IMR-90 (cell line): ENCODE measurements around the gene PCBP3. TPM values are rescaled to one million over a fixed set of nuclear protein-coding genes. Genes with fewer than 3 reads are reported as not detected.

Source experiments
- ATAC-seq: fragments of 200-7000 bp; cut with Tn5 transposase; 2 replicates; pipeline ENCODE4 v1.9.1; 2020; ENCODE audit warnings: low read depth, mild to moderate bottlenecking, moderate library complexity
- BruUV-seq: library from RNA; stranded (reverse); fragments of 400-500 nt; replicated peaks from 2 replicates; lab custom pipeline; 2021; lab: Mats Ljungman, UMichigan
- CTCF ChIA-PET: fragments of 300-600 bp; formaldehyde crosslinking; extraction: SDS; loops from one replicate; lab custom pipeline; 2021; ENCODE audit warnings: antibody characterized with exemption; lab: Yijun Ruan, JAX
- POLR2A ChIA-PET: fragments of 300-600 bp; sonication (Branson Sonifier 250); formaldehyde crosslinking; loops from one replicate; lab custom pipeline; 2022; ENCODE audit warnings: antibody characterized with exemption; ENCODE audit not compliant: unreplicated experiment; lab: Charles Lee
- DNase-seq: peaks from one replicate; pipeline ENCODE4 v3.0.0; 2013
- H2AFZ ChIP-seq: replicated peaks from 2 replicates; pipeline ENCODE3; 2013; ENCODE audit warnings: low read length, mild to moderate bottlenecking; ENCODE audit not compliant: poor library complexity
- H2AK5ac ChIP-seq: 2 replicates; pipeline ENCODE4 v1.6.1; 2013; ENCODE audit warnings: low read depth, low read length, inconsistent platforms
- H2AK9ac ChIP-seq: replicated peaks from 2 replicates; pipeline ENCODE3; 2013; ENCODE audit warnings: mild to moderate bottlenecking, low read depth, low read length, moderate library complexity; ENCODE audit not compliant: poor library complexity
- H2BK120ac ChIP-seq: 2 replicates; pipeline ENCODE4 v1.6.1; 2013; ENCODE audit warnings: low read depth, low read length, inconsistent platforms
- H2BK15ac ChIP-seq: 3 replicates; pipeline ENCODE4 v1.6.1; 2013; ENCODE audit warnings: low read depth, low read length, inconsistent platforms
- H2BK20ac ChIP-seq: 2 replicates; pipeline ENCODE4 v1.6.1; 2013; ENCODE audit warnings: low read depth, mild to moderate bottlenecking, inconsistent platforms, low read length, moderate library complexity
- H2BK5ac ChIP-seq: 2 replicates; pipeline ENCODE4 v1.6.1; 2013; ENCODE audit warnings: mild to moderate bottlenecking, low read depth, low read length, inconsistent platforms; ENCODE audit not compliant: poor library complexity, severe bottlenecking
- H3K14ac ChIP-seq: replicated peaks from 2 replicates; pipeline ENCODE4 v1.6.1; 2013; ENCODE audit warnings: low read depth, low read length, inconsistent platforms
- H3K18ac ChIP-seq: 2 replicates; pipeline ENCODE4 v1.6.1; 2013; ENCODE audit warnings: low read depth, low read length, control low read depth
- H3K23ac ChIP-seq: 2 replicates; pipeline ENCODE4 v1.6.1; 2013; ENCODE audit warnings: low read depth, low read length, inconsistent platforms
- H3K27ac ChIP-seq: 2 replicates; pipeline ENCODE4 v1.5.1; 2013; ENCODE audit warnings: mild to moderate bottlenecking, control low read depth, low read length; ENCODE audit not compliant: insufficient read depth
- H3K27me3 ChIP-seq: 2 replicates; pipeline ENCODE4 v1.6.1; 2013; ENCODE audit warnings: low read length; ENCODE audit not compliant: control insufficient read depth, insufficient read depth
- H3K36me3 ChIP-seq: 2 replicates; pipeline ENCODE4 v1.6.1; 2013; ENCODE audit warnings: low read length, mixed read lengths; ENCODE audit not compliant: control insufficient read depth, insufficient read depth
- H3K4ac ChIP-seq: 2 replicates; pipeline ENCODE4 v1.6.1; 2013; ENCODE audit warnings: low read depth, low read length, inconsistent platforms
- H3K4me1 ChIP-seq: 2 replicates; pipeline ENCODE4 v1.6.1; 2013; ENCODE audit warnings: low read length, mixed read lengths; ENCODE audit not compliant: control insufficient read depth, insufficient read depth
- H3K4me2 ChIP-seq: 2 replicates; pipeline ENCODE4 v1.6.1; 2013; ENCODE audit warnings: low read depth, mild to moderate bottlenecking, control low read depth, low read length, moderate library complexity
- H3K4me3 ChIP-seq: 2 replicates; pipeline ENCODE4 v1.5.1; 2013; ENCODE audit warnings: low read depth, mild to moderate bottlenecking, control low read depth, low read length, moderate library complexity; ENCODE audit not compliant: insufficient read depth
- H3K56ac ChIP-seq: 2 replicates; pipeline ENCODE4 v1.6.1; 2013; ENCODE audit warnings: low read length, inconsistent platforms; ENCODE audit not compliant: insufficient read depth; ENCODE audit errors: extremely low read depth
- H3K79me1 ChIP-seq, 2 experiments: 2 replicates each; pipeline ENCODE4 v1.6.1; 2013; ENCODE audit warnings: low read length in 2 of 2, inconsistent platforms in 1 of 2, low read depth in 1 of 2
- H3K9ac ChIP-seq: 2 replicates; pipeline ENCODE4 v1.6.1; 2013; ENCODE audit warnings: low read depth, low read length, control low read depth
- H3K9me1 ChIP-seq: 2 replicates; pipeline ENCODE4 v1.6.1; 2013; ENCODE audit warnings: low read length, inconsistent platforms; ENCODE audit not compliant: insufficient read depth
- H3K9me3 ChIP-seq: 2 replicates; pipeline ENCODE4 v1.6.1; 2013; ENCODE audit warnings: low read length; ENCODE audit not compliant: control insufficient read depth, insufficient read depth
- H4K20me1 ChIP-seq: 2 replicates; pipeline ENCODE4 v1.6.1; 2013; ENCODE audit warnings: low read length, inconsistent platforms; ENCODE audit not compliant: insufficient read depth
- H4K5ac ChIP-seq: 2 replicates; pipeline ENCODE4 v1.6.1; 2013; ENCODE audit warnings: mild to moderate bottlenecking, low read depth, low read length, control low read depth
- H4K8ac ChIP-seq, 2 experiments: 2 replicates each; pipeline ENCODE4 v1.6.1; 2013; ENCODE audit warnings: low read depth in 2 of 2, low read length in 2 of 2, control low read depth in 1 of 2, inconsistent platforms in 1 of 2
- H4K91ac ChIP-seq: 2 replicates; pipeline ENCODE4 v1.6.1; 2013; ENCODE audit warnings: low read depth, low read length, inconsistent platforms; ENCODE audit not compliant: insufficient read depth
- BHLHE40 ChIP-seq: fragments of 150-350 bp; IDR thresholded peaks from 2 replicates; pipeline ENCODE4 v1.6.1; 2016; ENCODE audit warnings: mild to moderate bottlenecking, low read depth, low read length
- CHD1 ChIP-seq: IDR thresholded peaks from 2 replicates; pipeline ENCODE4 v1.6.1; 2012; ENCODE audit warnings: low read depth, low read length, improper control_type of control experiment
- CTCF ChIP-seq: conservative IDR thresholded peaks from 2 replicates; pipeline ENCODE4 v1.5.1; 2012; ENCODE audit warnings: mild to moderate bottlenecking, low read depth, low read length, improper control_type of control experiment
- ELK1 ChIP-seq: fragments of 150-350 bp; IDR thresholded peaks from 2 replicates; pipeline ENCODE4 v1.6.1; 2016; ENCODE audit warnings: low read depth, mild to moderate bottlenecking, low read length, moderate library complexity, borderline replicate concordance
- MAFK ChIP-seq: IDR thresholded peaks from 2 replicates; pipeline ENCODE4 v1.6.1; 2012; ENCODE audit warnings: low read depth, low read length, improper control_type of control experiment
- MAZ ChIP-seq: IDR thresholded peaks from 2 replicates; pipeline ENCODE4 v1.6.1; 2012; ENCODE audit warnings: low read depth, mild to moderate bottlenecking, low read length, improper control_type of control experiment, moderate library complexity, borderline replicate concordance
- MXI1 ChIP-seq: IDR thresholded peaks from 2 replicates; pipeline ENCODE4 v1.6.1; 2012; ENCODE audit warnings: low read depth, mild to moderate bottlenecking, low read length, moderate library complexity, borderline replicate concordance
- POLR2A ChIP-seq: IDR thresholded peaks from 2 replicates; pipeline ENCODE4 v1.6.1; 2012; ENCODE audit warnings: mild to moderate bottlenecking, low read depth, low read length
- RAD21 ChIP-seq: IDR thresholded peaks from 2 replicates; pipeline ENCODE4 v1.6.1; 2012; ENCODE audit warnings: low read length, improper control_type of control experiment
- RCOR1 ChIP-seq: IDR thresholded peaks from 2 replicates; pipeline ENCODE4 v1.6.1; 2012; ENCODE audit warnings: mild to moderate bottlenecking, low read length, improper control_type of control experiment; ENCODE audit not compliant: insufficient replicate concordance
- RFX5 ChIP-seq: IDR thresholded peaks from 2 replicates; pipeline ENCODE4 v1.8.0; 2012; ENCODE audit warnings: low read depth, mild to moderate bottlenecking, low read length, moderate library complexity
- SMC3 ChIP-seq: fragments of 150-350 bp; IDR thresholded peaks from 2 replicates; pipeline ENCODE4 v1.6.1; 2016; ENCODE audit warnings: low read depth, mild to moderate bottlenecking, antibody characterized with exemption, low read length, moderate library complexity
- USF2 ChIP-seq: fragments of 150-350 bp; IDR thresholded peaks from 2 replicates; pipeline ENCODE4 v1.6.1; 2017; ENCODE audit warnings: mild to moderate bottlenecking, antibody characterized with exemption, low read length, low read depth
- WGBS, 2 experiments: methylation state at CpG; one replicate each; pipeline versions ENCODE4 v1.1.5 to v1.1.7; 2013; ENCODE audit warnings: missing lambda C conversion rate in 2 of 2; ENCODE audit not compliant: insufficient read length in 1 of 2; ENCODE audit errors: extremely low coverage in 2 of 2; 5-methylcytosine and 5-hydroxymethylcytosine counted together
- dilution Hi-C: fragments of 300-500 bp; cut with HindIII; formaldehyde crosslinking; loops from one replicate; pipeline ENCODE4 v1.14.3; 2018; ENCODE audit warnings: low sequenced_read_pairs; ENCODE audit not compliant: unreplicated experiment
- in situ Hi-C: fragments of 300-500 bp; cut with MboI; formaldehyde crosslinking; loops from 3 replicates; pipeline ENCODE4 v1.14.3; 2019; ENCODE audit warnings: low sequenced_read_pairs, inconsistent platforms, mixed read lengths
- intact Hi-C: fragments of 100-400 bp; cut with micrococcal nuclease; formaldehyde crosslinking; loops from 2 replicates; pipeline ENCODE4 v1.10.0; 2022
- polyA plus RNA-seq, 3 experiments: library from polyadenylated mRNA; depleted of rRNA; stranded (reverse); fragments of >200 nt; gene quantifications; 2 replicates each; pipeline ENCODE4 v1.2.3, GENCODE V29; 2012; ENCODE audit warnings: low replicate concordance in 1 of 3
- total RNA-seq: library from RNA; depleted of rRNA; stranded (reverse); fragments of >200 nt; gene quantifications from 2 replicates; pipeline ENCODE4 v1.2.3, GENCODE V29; 2012

PCBP3 gene
- total and polyA plus RNA-seq, 2 of the 4 experiments (the other 2 are of a cell fraction): 2.9 to 3.9 TPM

- TF ChIP-seq MAZ (no peak), CTCF (no peak), RFX5 (no peak), BHLHE40 (no peak), MAFK (no peak), CHD1 (no peak), USF2 (no peak), SMC3 (no peak), MXI1 (no peak), ELK1 (no peak), RAD21 (no peak), RCOR1 (no peak), POLR2A (no peak)
- H3K56ac ChIP-seq: no peak overlapping the region
- H2BK120ac ChIP-seq: peak overlapping the region; percentile 97
- no peak for ATAC-seq
- ChIA-PET CTCF (no interaction called here), POLR2A (no interaction called here)
- H3K4ac ChIP-seq: peak overlapping the region; percentile 96
- no peak overlapping the region for H3K4me2 ChIP-seq
- H3K27me3 ChIP-seq: no peaks in the 10 kb centered on the region
- no peak overlapping the region for H3K4me3 ChIP-seq
- intact Hi-C loops (no loop called here), in situ Hi-C loops (no loop called here), dilution Hi-C loops (no loop called here)
- H2AK9ac ChIP-seq: no peak overlapping the region
- no peak overlapping the region for H3K23ac ChIP-seq
- H4K5ac ChIP-seq: no peak overlapping the region
- H3K36me3 ChIP-seq: no peaks in the 10 kb centered on the region
- no peak overlapping the region for H3K18ac ChIP-seq
- BruUV-seq: no TSS peak
- no peaks in the 10 kb centered on the region for H3K9me3 ChIP-seq
- peak overlapping the region; percentile 75; the same call in 1 of the 3 replicates for H2BK15ac ChIP-seq
- peaks cover 41% of the 10 kb centered on the region for H3K9me1 ChIP-seq
- peaks cover 27% of the 10 kb centered on the region for H3K4me1 ChIP-seq
- H3K9ac ChIP-seq: no peak overlapping the region
- H2BK20ac ChIP-seq: peak overlapping the region; percentile 87
- H4K8ac ChIP-seq: no peak overlapping the region; a peak in 1 of 4 replicates
- WGBS, 2 experiments: 95% methylated on average over 28 of the region's 43 CpGs; no CpG with 5 or more reads in 1 of the 2 experiments
- peak overlapping the region; percentile 93 for H2AK5ac ChIP-seq
- no peak overlapping the region for H3K14ac ChIP-seq
- no peak overlapping the region for H3K27ac ChIP-seq
- peak overlapping the region; percentile 68 for H4K91ac ChIP-seq
- DNase-seq: no peak
- H4K20me1 ChIP-seq: no peaks in the 10 kb centered on the region
- peaks cover 0 to 7% of the 10 kb centered on the region in 2 experiments; a peak in 2 of 4 replicates for H3K79me1 ChIP-seq
- peak overlapping the region; percentile 97 for H2BK5ac ChIP-seq
- H2AFZ ChIP-seq: peak overlapping the region; percentile 12
Measured at GRCh38 chr21:45867041-45867666, 223.6 kb downstream of the PCBP3 start.
